Endothelial cell of umbilical vein (primary cell): ENCODE data around the gene SGPL1. TPM values are rescaled to one million over a fixed set of nuclear protein-coding genes. Genes with fewer than 3 reads are reported as not detected.

ENCODE experiments used
- BruUV-seq: library from RNA; stranded (reverse); fragments of 400-500 nt; replicated peaks from 2 replicates; lab custom pipeline; 2021; lab: Mats Ljungman, UMichigan
- CTCF ChIA-PET: fragments of 300-600, 350-600 bp; sonication (Branson Sonifier 250); formaldehyde crosslinking; loops from one replicate; lab custom pipeline; 2021; ENCODE audit warnings: antibody characterized with exemption, inconsistent platforms; lab: Charles Lee
- POLR2A ChIA-PET: fragments of 300-600, 350-600 bp; sonication (Branson Sonifier 250); formaldehyde crosslinking; loops from one replicate; lab custom pipeline; 2021; ENCODE audit warnings: antibody characterized with exemption, inconsistent platforms; lab: Charles Lee
- DNase-seq: peaks from one replicate; pipeline ENCODE4 v3.0.0-alpha.2; 2011; ENCODE audit warnings: low read depth, low spot score
- FAIRE-seq: peaks from 2 replicates; lab custom pipeline; 2011; peaks lifted over from hg19 to GRCh38; lab: Jason Lieb, UNC
- H2AFZ ChIP-seq: 2 replicates; pipeline ENCODE4 v1.6.0; 2012; ENCODE audit warnings: low read depth, low read length, control low read depth, inconsistent platforms
- H3K27ac ChIP-seq: 2 replicates; pipeline ENCODE4 v1.5.1; 2011; ENCODE audit warnings: low read depth, mild to moderate bottlenecking, control low read depth, low read length, moderate library complexity; ENCODE audit not compliant: insufficient read depth
- H3K27me3 ChIP-seq, 2 experiments: 2 replicates each; pipeline versions ENCODE4 v1.6.0 to v1.6.1; 2011; ENCODE audit warnings: low read length in 2 of 2, mixed read lengths in 1 of 2; ENCODE audit not compliant: control insufficient read depth in 2 of 2, insufficient read depth in 2 of 2
- H3K36me3 ChIP-seq, 2 experiments: 2 replicates in 1 of 2; 3 replicates in 1 of 2; pipeline ENCODE4 v1.5.1; 2011; ENCODE audit warnings: low read length in 2 of 2, mild to moderate bottlenecking in 1 of 2, moderate library complexity in 1 of 2; ENCODE audit not compliant: control insufficient read depth in 2 of 2, insufficient read depth in 2 of 2; ENCODE audit errors: extremely low read depth in 1 of 2
- H3K4me1 ChIP-seq: 3 replicates; pipeline ENCODE4 v1.5.1; 2011; ENCODE audit warnings: mild to moderate bottlenecking, low read length; ENCODE audit not compliant: control insufficient read depth, insufficient read depth; ENCODE audit errors: extremely low read depth
- H3K4me2 ChIP-seq: 2 replicates; pipeline ENCODE4 v1.6.1; 2011; ENCODE audit warnings: low read length, control low read depth, mixed read lengths; ENCODE audit not compliant: insufficient read depth
- H3K4me3 ChIP-seq, 3 experiments: fragments of 200-600 bp in 1 of 3; sonication (generic), shearing (Covaris generic) in 1 of 3; replicated peaks in 1 of 3; 2 replicates each; pipeline ENCODE4 v1.5.1; 2011 to 2016; ENCODE audit warnings: control low read depth in 3 of 3, low read length in 3 of 3, mild to moderate bottlenecking in 2 of 3, inconsistent platforms in 1 of 3, low read depth in 1 of 3, moderate library complexity in 1 of 3; ENCODE audit not compliant: insufficient read depth in 1 of 3
- H3K79me2 ChIP-seq: 2 replicates; pipeline ENCODE4 v1.6.0; 2012; ENCODE audit warnings: low read length, inconsistent platforms; ENCODE audit not compliant: control insufficient read depth, insufficient read depth
- H3K9ac ChIP-seq: replicated peaks from 2 replicates; pipeline ENCODE3; 2011; ENCODE audit warnings: low read length, control low read depth; ENCODE audit not compliant: insufficient read depth; ENCODE audit errors: extremely low read depth
- H3K9me1 ChIP-seq: replicated peaks from 3 replicates; pipeline ENCODE4 v1.6.0; 2011; ENCODE audit warnings: mild to moderate bottlenecking, low read length; ENCODE audit not compliant: control insufficient read depth, insufficient read depth; ENCODE audit errors: extremely low read depth
- H3K9me3 ChIP-seq: replicated peaks from 2 replicates; pipeline ENCODE4 v1.5.1; 2012; ENCODE audit warnings: low read length, inconsistent platforms; ENCODE audit not compliant: control insufficient read depth, insufficient read depth
- H4K20me1 ChIP-seq: replicated peaks from 2 replicates; pipeline ENCODE3; 2011; ENCODE audit warnings: mild to moderate bottlenecking, low read length; ENCODE audit not compliant: control insufficient read depth, insufficient read depth; ENCODE audit errors: extremely low read depth
- EZH2 ChIP-seq: IDR thresholded peaks from 2 replicates; pipeline ENCODE4 v1.6.1; 2012; ENCODE audit warnings: borderline replicate concordance, low read depth, mild to moderate bottlenecking, moderate library complexity, low read length, inconsistent platforms; ENCODE audit not compliant: severe bottlenecking
- FOS ChIP-seq: IDR thresholded peaks from 2 replicates; pipeline ENCODE4 v1.6.1; 2011; ENCODE audit warnings: mild to moderate bottlenecking, low read length, moderate library complexity, borderline replicate concordance; ENCODE audit not compliant: insufficient read depth
- GATA2 ChIP-seq: IDR thresholded peaks from 2 replicates; pipeline ENCODE4 v1.7.0; 2011; ENCODE audit warnings: low read depth, mild to moderate bottlenecking, moderate library complexity, mixed read lengths, low read length; ENCODE audit not compliant: insufficient read length, insufficient read depth
- JUN ChIP-seq: IDR thresholded peaks from 2 replicates; pipeline ENCODE4 v1.6.1; 2011; ENCODE audit warnings: borderline replicate concordance, low read depth; ENCODE audit not compliant: insufficient read length, insufficient read depth
- MYC ChIP-seq: IDR thresholded peaks from one replicate; pipeline ENCODE4 v1.6.1; 2011; ENCODE audit warnings: mild to moderate bottlenecking, low read depth, low read length
- POLR2A ChIP-seq: IDR thresholded peaks from 2 replicates; pipeline ENCODE4 v1.6.1; 2012; ENCODE audit warnings: low read depth, mild to moderate bottlenecking, control low read depth, low read length
- POLR2AphosphoS5 ChIP-seq: IDR thresholded peaks from 2 replicates; pipeline ENCODE4 v1.6.1; 2012; ENCODE audit warnings: low read depth, mild to moderate bottlenecking, control low read depth, low read length, moderate library complexity; ENCODE audit not compliant: insufficient read depth
- dilution Hi-C: fragments of 300-500 bp; cut with MboI; formaldehyde crosslinking; loops from one replicate; pipeline ENCODE4 v1.15.0; 2019; ENCODE audit warnings: low sequenced_read_pairs; ENCODE audit not compliant: extremely low pct_ligation_motif_present
- intact Hi-C: fragments of 100-400 bp; cut with micrococcal nuclease; formaldehyde crosslinking; loops from one replicate; pipeline ENCODE4 v1.10.0; 2022
- polyA plus RNA-seq, 4 experiments: library from polyadenylated mRNA; depleted of rRNA in 3 of 4; stranded (reverse) in 3 of 4; unstranded in 1 of 4; fragments of >200 nt; gene quantifications; 2 replicates each; pipeline versions ENCODE4 v1.2.1 to v1.2.3, GENCODE V29; 2011 to 2012; ENCODE audit warnings: missing spikeins in 1 of 4
- total RNA-seq: library from RNA; stranded (reverse); gene quantifications from 2 replicates; pipeline ENCODE4 v1.2.3, GENCODE V29; 2021
- TF ChIP-seq, protein P1 (sequence below): IDR thresholded peaks from 2 replicates; pipeline ENCODE4 v1.6.1; 2011; ENCODE audit not compliant: insufficient read depth, insufficient read length
- TF ChIP-seq, protein P2 (sequence below), 2 donors: IDR thresholded peaks; 1 replicate in 1 of 2; 2 replicates in 1 of 2; pipeline ENCODE4 v1.5.1; 2011; ENCODE audit warnings: low read length in 2 of 2, mild to moderate bottlenecking in 2 of 2, moderate library complexity in 2 of 2, control low read depth in 1 of 2, inconsistent platforms in 1 of 2, low read depth in 1 of 2; ENCODE audit not compliant: insufficient read depth in 1 of 2; ENCODE audit errors: extremely low read depth in 1 of 2

SGPL1 gene
- total and polyA plus RNA-seq, 2 donors (not counting 3 experiments of a cell fraction or from before 2014, with no cell fraction given) = 11.4 to 25.2 TPM

DNA sequence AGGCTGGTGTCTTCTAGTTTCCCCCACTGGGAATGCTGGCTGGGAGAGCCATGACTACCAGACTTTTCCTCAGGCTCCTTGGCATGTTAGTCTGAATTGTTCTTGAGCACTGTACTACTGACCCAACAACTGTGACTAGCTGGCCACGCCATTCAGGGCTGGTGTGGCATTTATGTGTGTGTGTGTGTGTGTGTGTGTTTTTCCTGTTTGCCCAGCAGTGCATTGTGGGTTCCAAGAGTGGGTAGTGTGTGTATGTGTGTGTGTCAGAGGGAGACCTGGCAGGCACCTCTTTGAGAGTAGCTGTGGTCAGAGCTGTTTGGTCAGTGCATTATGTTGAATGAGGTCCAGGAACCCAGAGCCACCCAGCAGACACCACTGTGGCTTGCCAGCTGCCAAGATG is 63.5 kb downstream of the SGPL1 start:
- Histone ChIP-seq H4K20me1 (no peaks in the 10 kb centered on the region), H3K79me2 (no peaks in the 10 kb centered on the region), H3K27me3 (no peaks in the 10 kb centered on the region), H3K9ac (no peak overlapping the region), H2AFZ (no peak overlapping the region), H3K4me3 (no peak overlapping the region), H3K36me3 (peaks cover 0 to 10% of the 10 kb centered on the region in 2 experiments), H3K27ac (no peak overlapping the region), H3K9me1 (no peaks in the 10 kb centered on the region), H3K9me3 (no peaks in the 10 kb centered on the region), H3K4me2 (no peak overlapping the region), H3K4me1 (no peaks in the 10 kb centered on the region)
- intact Hi-C loops = no loop called here
- ChIA-PET POLR2A (no interaction called here), CTCF (interaction anchor here (0.5 to 3.9 kb wide), 9 partner anchors 9 to 418 kb away, joined by 3 to 21 read pairs (median 3); partner anchors contain the start of gene SGPL1)
- BruUV-seq = no TSS peak
- dilution Hi-C loops = no loop called here
- DNase-seq (no peak), FAIRE-seq (no peak)
- TF ChIP-seq POLR2A = no peak
- TF ChIP-seq, protein P1, sequence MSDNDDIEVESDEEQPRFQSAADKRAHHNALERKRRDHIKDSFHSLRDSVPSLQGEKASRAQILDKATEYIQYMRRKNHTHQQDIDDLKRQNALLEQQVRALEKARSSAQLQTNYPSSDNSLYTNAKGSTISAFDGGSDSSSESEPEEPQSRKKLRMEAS = no peak
- TF ChIP-seq FOS = no peak
- no peak for TF ChIP-seq POLR2AphosphoS5
- TF ChIP-seq, protein P2, sequence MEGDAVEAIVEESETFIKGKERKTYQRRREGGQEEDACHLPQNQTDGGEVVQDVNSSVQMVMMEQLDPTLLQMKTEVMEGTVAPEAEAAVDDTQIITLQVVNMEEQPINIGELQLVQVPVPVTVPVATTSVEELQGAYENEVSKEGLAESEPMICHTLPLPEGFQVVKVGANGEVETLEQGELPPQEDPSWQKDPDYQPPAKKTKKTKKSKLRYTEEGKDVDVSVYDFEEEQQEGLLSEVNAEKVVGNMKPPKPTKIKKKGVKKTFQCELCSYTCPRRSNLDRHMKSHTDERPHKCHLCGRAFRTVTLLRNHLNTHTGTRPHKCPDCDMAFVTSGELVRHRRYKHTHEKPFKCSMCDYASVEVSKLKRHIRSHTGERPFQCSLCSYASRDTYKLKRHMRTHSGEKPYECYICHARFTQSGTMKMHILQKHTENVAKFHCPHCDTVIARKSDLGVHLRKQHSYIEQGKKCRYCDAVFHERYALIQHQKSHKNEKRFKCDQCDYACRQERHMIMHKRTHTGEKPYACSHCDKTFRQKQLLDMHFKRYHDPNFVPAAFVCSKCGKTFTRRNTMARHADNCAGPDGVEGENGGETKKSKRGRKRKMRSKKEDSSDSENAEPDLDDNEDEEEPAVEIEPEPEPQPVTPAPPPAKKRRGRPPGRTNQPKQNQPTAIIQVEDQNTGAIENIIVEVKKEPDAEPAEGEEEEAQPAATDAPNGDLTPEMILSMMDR (IDR thresholded peaks at IDR 0.05; ENCODE audit: extremely low read depth in 1 of 2, insufficient read depth in 1 of 2, low read depth in 1 of 2, low read length in 2 of 2) = no peak
- TF ChIP-seq MYC = no peak
- no peak for TF ChIP-seq EZH2
- no peak for TF ChIP-seq GATA2
- TF ChIP-seq JUN = no peak
